SH-SY5Y (cell line): ENCODE results near the gene SEPTIN7.

Experiments
- GATA2 ChIP-seq: IDR thresholded peaks from 2 replicates; pipeline ENCODE4 v1.6.1; 2011; ENCODE audit warnings: mild to moderate bottlenecking, low read depth, low read length
- GATA3 ChIP-seq: IDR thresholded peaks from 2 replicates; pipeline ENCODE4 v1.6.1; 2011; ENCODE audit warnings: low read depth, mild to moderate bottlenecking, low read length, moderate library complexity

- no peak for TF ChIP-seq GATA2
- no peak for TF ChIP-seq GATA3
Measured at GRCh38 chr7:35817930-35818329, 17.1 kb downstream of the SEPTIN7 start.
